Stimulated activated CD8-positive, alpha-beta memory T cell treated with anti-CD3 and anti-CD28 coated beads, Interleukin-15, amount 100 ng/mL, for 1 hour (primary cell): ENCODE measurements around the gene PROX2.

Experiments used
- DNase-seq: peaks from one replicate; pipeline ENCODE4 v3.0.0-alpha.2; 2020; ENCODE audit warnings: low read depth

PROX2 gene

DNA sequence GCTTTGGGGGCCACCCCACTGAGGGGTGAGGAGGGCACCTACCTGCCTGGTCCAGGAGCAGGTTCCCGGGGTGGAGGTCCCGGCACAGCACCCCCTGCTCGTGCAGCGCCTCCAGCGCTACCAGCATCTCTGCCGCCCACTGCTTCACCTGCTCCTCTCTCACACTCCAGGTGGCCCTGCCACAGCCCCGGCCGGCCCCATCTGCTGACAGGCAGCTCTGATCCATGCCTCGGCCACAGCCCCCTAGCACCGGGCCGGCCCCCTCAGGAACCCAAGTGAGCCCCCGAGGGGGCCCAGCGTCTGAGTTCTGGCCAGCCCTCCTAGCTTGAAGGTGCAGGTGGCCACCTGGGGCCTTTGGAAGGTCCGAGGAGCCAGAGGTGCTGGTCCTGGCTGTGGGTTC is 33.6 kb upstream of the PROX2 start:
- no peak for DNase-seq

DNA sequence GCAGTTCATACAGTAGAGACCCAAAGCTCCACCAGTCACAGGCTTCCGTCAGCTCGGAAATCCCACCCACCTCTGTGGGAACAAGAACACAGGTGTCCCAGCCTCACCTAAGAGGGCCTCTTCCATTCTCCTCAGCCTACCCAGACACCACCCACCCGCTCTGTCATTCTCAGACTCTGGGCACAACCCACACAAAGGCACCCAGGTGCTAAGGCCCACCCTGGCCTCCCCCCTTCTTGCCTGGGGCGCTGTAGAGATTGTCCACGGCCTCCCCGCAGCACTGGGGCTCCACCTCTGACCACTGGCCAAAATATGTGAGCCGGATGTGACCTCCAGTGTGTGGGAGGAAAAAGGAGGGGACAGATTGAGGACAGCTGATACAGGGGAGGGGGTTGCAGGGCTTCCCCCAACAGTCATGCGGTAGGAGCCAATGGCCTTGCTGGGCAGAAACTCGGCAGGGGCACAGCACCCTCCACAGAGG is 33.0 kb upstream of the PROX2 start:
- no peak for DNase-seq

DNA sequence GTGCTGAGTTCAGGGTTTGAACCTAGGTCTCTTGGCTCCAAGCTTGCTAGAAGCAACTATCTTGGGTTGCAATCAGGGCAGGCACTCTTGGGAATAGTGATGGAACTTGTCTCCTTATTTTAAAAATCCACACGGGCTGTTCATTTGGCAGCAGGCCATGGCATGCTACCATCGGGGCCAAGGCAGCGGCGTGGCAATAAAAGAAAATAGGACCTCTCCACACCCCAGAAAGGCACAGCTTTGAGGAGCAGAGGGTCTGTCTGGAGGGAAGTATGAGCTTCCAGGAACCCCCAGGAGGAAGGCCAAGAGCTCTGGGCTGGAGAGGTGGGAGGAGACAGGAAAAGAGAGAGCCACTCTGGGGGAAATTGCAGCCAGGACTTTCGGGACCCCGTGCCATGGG is 31.8 kb upstream of the PROX2 start:
- DNase-seq = no peak

DNA sequence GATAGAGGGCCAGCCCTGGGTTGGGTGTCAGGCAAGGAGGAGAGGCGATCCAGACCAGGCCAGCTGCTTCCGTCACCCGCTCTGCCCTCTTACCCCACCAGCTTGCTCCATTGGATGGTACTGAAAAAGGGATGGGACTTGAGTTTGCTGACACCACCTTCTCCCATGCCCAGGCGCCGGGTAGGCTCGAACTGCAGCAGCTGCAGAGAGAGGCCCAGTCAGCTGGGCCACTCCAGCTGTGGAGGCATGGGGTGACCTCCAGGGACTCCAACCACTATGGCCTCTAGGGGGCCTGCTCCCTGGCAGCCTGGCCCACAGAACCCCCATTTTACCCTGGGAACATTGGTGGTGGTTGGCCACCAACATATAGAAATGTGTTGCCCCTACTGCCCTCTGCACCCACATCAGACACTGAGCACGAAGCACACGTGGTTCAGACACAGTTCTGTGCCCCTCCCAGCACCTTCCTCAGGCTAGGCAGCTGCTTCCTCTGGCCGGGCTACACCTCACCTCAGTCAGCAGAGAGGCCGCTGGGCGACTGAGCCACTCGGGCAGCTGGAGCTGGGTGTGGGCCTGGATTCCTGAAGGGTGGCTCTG is 31.1 kb upstream of the PROX2 start:
- no peak for DNase-seq

DNA sequence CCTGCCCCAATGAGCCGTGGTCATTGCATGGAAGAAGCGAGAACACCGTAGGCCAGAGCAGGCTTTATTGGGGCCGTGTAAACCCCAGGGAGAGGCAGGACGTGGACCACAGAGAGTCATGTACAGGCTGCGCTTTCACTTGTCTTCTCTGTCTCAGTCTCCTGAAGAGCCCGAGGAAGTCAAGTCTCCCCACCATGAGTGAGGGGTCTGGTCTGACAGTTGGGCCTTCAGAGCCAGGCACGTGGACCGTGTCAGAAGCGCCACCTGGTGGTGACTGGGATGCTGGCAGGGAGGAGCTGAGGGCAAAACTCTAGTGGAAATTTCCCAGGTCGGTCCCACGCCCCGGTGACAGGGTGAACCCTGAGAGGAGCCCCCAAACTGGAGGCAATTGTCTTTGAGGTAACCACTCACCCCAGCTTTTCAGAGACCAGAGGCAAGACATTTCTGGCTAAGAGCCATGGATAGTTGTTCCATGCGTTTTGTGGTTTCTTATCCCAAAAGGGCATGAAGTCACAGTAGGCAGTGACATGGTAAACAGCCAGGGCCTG is 29.7 kb upstream of the PROX2 start:
- DNase-seq = peak; percentile 72

DNA sequence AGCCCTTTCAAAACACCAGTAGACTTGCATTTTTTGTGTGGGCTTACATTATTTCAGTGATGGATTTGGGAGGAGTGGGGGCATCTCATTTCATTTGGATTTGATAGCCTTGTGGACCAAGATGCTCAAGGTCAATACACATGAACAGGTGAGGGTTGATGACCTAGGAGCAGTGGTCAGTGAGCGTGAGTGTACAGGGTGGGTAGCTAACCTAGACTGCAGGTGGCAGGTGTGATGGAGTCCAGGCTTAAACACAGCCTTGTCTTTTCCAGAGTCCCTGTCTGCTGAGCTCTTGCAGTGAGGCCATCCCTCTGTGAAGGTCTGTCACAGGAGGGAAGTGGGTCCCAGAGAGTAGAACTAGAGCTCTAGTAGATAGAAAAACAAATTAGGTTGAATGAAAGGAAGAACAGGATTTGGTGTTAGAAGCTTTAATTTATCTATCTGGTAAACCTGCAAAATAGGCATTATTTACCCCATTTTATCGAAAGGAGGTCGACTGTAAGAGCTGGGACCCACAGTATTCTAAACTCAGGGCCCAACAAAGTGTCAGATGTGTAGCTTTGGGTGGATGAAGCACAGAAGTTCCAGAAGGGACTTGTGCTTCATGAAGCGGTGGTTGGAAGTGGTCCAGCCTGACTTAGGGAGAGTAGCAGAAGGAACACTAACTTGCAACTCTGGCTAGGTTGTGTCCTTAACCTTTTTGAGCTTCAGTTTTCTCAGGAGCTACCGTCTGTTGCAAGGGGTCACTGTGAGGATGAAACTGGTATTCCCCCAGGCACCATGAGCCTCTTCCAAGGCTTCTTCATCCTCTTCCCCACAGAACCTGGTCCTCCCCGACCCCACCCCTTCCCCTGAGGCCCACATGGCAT is 28.9 kb upstream of the PROX2 start:
- DNase-seq = no peak

DNA sequence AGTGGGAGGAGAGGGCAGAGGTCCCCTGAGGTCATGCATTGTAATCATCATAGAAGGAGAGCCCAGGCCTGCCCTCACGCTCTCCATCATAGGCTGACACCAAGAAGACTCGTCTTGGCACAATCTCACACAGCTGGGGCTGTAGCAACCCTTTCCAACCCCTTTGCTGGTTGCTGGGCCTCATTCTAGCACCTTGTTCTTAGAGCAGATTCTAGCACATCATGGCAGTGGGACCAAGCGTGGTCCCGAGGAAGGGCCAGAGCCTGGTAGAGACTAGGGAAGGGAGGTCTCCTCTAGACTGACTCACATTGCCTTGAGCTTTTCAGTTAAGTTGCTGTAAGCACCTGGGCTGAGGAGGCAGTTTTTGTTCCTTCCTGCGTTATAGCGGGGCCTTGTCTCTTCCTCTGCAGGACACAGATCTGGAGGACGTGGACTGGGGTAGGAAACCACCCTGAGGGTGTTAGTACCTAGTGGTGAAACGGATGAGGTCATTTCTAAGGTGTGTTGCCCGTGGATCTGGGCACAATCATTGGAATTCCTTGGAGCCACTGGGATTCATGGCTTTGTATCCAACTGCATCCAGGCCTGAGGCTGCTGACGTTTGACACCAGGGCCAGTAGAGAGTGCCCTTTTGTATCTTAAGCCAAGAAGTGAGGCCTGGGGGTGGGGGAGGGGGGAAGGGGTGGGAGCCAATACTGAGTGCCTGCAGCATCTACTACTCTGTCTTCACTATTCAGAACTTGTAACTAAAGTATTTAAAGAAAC is 27.2 kb upstream of the PROX2 start:
- no peak for DNase-seq

DNA sequence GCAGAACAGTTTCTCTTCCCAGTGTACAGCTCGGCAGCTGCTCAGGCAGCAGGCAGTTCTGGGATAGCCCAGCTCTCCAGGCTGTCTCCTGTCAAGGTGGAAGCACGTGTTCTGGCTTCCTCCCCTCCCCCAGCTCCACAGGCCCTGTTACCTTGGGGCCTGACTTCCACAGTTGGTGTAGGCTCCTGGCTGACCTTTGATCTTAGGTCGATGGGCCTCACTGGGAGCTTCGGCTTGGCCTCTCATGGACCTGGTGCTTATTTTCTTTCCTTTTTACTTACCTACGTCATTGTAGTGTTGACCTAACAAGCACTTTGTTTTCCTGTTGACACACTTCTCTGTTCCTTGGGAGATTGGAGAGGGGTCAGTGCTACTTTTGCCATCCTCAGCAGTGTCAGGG is 22.7 kb upstream of the PROX2 start:
- no peak for DNase-seq

DNA sequence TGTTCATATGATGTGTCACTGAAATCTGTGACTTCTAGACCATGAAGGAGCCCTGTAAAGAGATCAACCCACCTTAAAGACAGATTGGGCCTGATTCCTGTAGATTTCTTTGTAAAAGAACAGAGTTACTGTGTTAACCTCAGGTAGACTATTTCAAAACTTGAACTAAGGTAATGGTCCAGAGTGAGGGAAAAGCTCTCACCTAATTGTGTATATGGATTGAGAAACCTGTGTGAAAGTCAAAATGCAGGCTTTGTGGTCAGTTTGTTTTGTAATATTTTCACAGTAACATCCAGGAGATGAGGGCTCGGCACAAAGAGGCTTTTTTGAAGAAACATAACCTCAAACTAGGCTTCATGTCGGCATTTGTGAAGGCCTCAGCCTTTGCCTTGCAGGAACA is 22.1 kb upstream of the PROX2 start:
- DNase-seq = no peak

DNA sequence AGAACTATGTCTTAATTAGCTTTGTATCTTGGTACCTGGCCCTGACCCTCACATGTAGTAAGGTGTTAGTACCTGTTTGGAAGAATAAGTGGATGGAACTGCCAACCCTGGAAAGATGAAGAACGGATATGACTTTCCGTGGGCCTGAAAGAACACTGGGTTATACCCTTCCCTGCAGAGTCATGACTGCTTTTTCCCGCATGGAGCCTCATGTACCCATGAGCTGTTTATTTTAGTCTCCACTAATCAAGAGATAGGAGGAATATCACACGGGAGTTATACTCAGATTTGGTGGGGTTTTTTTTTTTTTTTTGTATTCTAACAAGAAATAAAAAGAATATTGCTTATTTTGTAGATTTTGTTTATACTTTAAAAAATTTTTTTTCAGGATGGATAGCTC is 21.7 kb upstream of the PROX2 start:
- DNase-seq = no peak

DNA sequence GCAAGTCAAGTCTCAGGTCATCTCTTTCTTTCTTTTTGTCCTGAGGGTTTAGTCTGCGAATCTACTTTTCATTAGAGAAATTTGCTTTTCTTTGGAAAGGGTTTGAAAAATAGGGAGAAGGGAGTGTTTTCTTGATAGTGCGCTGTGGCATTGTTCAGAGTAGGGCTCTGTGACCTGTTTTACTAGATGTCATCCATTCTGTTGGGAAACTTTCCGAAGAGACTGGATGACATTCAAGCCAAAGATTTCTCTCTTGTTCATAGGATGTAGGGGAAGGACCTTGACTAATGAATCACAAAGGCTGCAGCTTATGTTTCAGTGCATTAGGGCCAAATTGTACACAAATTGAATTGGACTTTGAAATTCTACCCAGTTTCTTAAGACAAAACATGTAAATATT is 20.5 kb upstream of the PROX2 start:
- no peak for DNase-seq

DNA sequence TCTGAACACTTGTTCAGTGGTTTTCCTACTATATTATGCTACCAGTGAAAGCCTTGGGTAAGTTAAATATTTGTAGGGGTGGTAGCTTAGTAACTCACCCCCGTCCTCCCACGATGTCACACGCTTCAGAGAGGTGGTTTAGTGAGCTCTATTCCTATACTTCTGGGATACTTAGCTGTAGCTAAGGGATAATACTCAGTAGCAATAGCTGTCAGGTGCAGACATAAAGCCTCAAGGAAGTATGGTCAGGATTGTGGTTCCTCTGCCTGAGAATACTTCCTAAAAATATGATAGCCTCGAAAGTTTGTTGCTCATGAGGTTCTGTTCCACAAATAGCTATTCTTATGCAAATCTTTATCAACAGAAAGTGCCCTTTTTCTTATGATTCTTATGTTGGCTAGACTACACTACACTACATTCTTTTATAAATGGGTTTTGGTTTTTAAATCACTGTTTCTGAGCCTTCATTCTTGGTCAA is 17.7 kb upstream of the PROX2 start:
- DNase-seq = no peak

DNA sequence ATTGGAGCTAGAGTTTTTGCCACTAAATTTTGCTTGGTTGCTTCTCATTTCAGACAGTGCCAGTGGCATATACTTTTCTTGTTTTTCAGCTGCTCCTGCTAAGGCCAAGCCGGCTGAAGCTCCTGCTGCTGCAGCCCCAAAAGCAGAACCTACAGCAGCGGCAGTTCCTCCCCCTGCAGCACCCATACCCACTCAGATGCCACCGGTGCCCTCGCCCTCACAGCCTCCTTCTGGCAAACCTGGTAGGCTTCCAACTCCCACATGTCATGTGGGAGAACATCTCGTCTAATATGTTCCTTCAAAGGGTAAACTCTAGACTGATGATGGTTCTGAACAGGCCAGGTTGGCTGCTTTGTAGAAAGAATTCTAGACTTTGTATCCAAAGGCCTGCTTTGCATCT is 16.8 kb upstream of the PROX2 start:
- no peak for DNase-seq

DNA sequence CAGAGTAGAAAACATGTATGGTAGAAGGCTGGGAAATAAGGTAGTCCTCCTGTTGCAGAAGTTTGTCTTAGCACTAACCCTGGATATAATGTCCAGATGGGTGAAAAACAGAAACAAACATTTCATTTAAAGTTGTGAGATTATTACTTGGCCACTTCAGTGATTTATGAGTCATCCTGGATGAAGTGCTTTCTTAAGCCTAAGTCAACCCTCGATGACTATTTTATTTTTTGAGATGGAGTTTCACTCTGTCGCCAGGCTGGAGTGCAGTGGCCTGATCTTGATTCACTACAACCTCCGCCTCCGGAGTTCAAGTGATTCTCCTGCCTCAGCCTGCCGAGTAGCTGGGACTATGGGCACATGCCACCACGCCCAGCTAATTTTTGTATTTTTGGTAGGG is 15.9 kb upstream of the PROX2 start:
- no peak for DNase-seq

DNA sequence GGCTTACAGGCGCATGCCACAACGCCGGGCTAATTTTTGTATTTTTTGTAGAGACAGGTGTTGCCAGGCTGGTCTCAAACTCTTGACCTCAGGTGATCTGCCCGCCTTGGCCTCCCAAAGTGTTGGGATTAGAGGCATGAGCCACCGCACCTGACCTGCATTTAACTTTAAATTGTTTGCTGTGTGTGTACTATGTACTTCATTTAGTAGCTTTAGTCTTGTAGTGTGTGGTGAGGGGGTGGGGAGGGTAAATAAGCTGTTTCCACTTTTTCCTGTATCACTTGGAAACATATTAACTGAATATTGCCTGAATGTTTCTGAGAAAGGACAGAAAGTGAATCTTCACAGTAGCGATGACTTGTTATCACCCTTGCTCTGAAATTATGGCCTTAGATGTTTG is 14.3 kb upstream of the PROX2 start:
- no peak for DNase-seq

DNA sequence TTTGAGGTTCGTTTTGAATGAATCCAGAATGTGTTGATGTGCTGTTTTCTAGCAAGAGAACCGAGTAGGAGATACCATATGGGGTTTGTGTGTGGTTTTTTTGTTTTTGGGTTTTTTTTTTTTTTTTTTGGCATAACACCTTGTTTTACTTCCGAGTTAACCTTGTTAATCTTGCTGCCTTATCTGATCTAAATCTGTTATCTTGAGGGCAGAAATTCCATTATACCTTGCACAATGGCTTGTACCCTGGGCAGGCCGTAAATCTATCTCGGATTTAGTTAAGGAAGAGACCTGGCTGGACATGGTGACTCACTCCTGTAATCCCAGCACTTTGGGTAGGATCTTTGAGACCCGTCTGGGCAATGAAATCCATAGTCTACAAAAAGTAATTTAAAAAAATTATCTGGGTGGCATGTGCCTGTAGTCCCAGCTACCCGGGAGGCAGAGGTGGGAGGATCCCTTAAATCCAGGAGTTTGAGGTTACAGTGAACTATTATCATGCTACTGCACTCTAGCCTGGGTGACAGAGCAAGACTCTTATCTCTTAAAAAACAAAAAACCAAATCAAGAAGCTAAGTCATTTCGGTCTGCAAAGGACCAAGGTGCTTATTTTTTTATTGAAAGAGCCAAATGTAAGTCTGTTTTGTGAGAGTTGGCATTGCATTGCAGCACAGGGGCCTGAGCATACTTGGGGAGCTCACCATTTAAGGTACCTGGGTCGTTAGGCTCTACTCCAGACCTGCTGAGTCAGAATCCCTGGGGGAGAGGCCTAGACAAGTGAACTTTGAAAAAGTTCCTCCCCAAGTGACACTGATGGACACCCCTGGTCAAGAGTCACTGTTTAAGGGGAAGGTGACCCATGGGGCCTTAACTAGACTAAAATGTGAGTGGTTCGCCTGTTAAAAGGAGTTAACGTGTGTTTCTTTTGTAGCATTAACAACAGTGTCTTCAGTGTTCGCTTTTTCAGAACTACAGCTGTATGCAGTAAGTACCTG is 12.5 kb upstream of the PROX2 start:
- DNase-seq = no peak

DNA sequence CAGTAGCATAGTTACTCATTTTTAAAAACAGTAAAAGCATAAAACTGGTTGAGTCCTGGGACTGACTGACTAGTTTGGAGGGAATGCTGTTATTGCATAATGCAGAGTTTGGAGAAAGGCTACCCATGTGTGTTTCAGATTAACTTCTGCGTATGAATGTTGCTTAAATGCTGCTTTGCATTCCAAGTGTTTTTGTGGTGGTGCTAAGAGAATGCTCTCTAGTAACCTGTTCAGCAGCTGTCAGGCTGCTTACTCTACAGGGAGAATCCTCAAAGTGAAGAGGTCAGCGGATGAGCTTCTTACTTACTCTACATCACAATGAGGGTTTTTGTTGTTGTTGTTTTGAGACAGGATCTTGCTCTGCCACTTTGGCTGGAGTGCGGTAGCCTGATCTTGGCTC is 10.1 kb upstream of the PROX2 start:
- no peak for DNase-seq

DNA sequence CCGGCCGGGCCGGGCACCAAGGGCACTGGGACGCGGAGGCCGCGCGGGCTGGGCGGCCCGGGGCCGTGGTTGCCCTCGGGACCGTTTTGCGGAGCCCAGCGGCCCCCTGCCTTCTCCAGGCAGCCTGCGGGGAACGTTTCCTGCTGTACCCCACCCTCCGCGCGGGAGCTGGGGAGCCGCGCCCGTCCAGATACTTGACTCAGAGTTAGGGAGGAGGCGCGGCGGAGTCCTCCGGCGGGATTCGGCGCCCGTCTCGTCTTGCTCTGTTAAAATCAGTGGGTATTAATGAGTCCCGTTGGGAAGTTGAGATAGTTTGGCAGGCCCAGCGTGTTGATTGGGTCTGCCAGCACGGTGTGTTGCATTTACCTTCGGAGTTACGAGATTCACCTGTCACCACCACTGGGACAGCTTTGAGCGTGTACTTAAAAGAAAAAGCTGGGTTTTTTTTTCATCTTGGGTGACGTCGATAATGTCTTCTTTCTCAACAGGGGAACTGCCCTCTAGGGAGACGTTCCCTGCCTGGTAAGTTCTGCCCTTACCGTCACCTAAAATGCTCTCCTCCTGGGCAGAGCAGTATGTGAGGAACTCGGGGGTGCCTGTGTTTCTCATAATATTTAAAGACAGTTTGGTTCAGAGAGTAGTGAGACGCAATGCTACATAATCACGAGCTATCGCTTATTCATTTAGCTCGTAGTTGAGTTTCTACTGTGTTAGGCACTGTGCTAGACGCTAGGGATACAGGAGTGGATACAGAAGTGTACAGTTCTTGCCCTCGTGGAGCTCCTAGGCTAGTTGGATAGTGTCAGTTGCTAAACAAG is 6.4 kb upstream of the PROX2 start:
- peak; percentile 15 for DNase-seq

DNA sequence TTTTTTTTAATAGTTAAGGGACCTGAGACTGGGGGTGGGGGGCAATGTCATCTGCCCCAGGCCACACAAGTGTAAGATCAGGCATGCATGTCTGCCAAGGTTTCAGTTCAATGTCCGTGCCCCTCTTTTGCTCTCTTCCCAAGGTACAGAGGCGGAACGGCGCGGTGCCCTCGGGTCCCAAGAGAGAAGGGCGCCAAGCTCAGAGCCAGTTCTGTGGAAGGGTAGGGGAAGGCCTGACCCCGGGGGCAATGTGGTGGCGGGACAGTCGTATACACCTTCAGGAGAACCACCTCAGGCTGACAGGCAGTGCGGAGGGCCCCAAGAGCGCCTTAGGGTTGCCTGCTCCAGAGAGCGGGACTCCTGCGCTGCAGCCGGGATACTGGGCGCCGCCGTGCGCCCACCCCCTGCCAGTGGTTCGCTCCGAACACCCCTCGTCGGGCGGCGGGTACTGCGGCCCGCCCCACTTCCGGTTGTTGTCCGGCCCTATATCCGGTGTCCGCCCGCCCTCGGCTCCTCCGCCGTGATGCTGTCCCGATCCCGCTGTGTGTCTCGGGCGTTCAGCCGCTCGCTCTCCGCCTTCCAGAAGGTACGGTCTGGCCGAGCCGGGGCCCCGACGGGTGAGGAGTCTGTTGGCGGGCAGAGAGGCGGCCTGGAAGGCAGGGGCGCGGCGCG is 5.6 kb upstream of the PROX2 start, which contains the start of gene DLST:
Gene DLST, plus strand, starts transcription at position 486 of the 672 bp plus-strand sequence. Its CDS starts 38 bp downstream, at position 524.
- DNase-seq = peak; percentile 70
